Measurements from ENCODE around the gene IL9.

GRCh38 chr5:135842737-135843136, 52.9 kb downstream of the IL9 start:
- TF ChIP-seq CTCF (conservative IDR thresholded peaks at IDR 0.05; ENCODE audit: low read depth, low read length), result no peak
- no peak for TF ChIP-seq EZH2 (IDR thresholded peaks at IDR 0.05; ENCODE audit: borderline replicate concordance, low read depth, low read length, poor library complexity, severe bottlenecking)

Data from A673 (cell line).